H9 (cell line): ENCODE data around the gene GON7. TPM values are rescaled to one million over a fixed set of nuclear protein-coding genes. Genes with fewer than 3 reads are reported as not detected.

Experiments used
- DNase-seq: peaks from one replicate; pipeline ENCODE4 v3.0.0-alpha.2; 2017
- H2AFZ ChIP-seq: one replicate; pipeline ENCODE4 v1.6.1; 2013; ENCODE audit warnings: mild to moderate bottlenecking, low read length, control low read depth, moderate library complexity
- H2AK5ac ChIP-seq: 2 replicates; pipeline ENCODE4 v1.6.1; 2013; ENCODE audit warnings: low read length, control low read depth, mixed read lengths; ENCODE audit not compliant: insufficient read length
- H2BK120ac ChIP-seq: one replicate; pipeline ENCODE4 v1.6.1; 2013; ENCODE audit warnings: low read depth, mild to moderate bottlenecking, low read length, control low read depth, inconsistent platforms; ENCODE audit not compliant: poor library complexity, severe bottlenecking
- H2BK12ac ChIP-seq: 2 replicates; pipeline ENCODE4 v1.6.1; 2013; ENCODE audit warnings: low read length, control low read depth, mixed read lengths, low read depth; ENCODE audit not compliant: insufficient read length
- H2BK15ac ChIP-seq: 2 replicates; pipeline ENCODE4 v1.6.1; 2013; ENCODE audit warnings: low read depth, low read length, control low read depth
- H2BK20ac ChIP-seq: one replicate; pipeline ENCODE4 v1.6.1; 2013; ENCODE audit warnings: low read depth, mild to moderate bottlenecking, low read length, control low read depth, inconsistent platforms; ENCODE audit not compliant: poor library complexity, severe bottlenecking
- H2BK5ac ChIP-seq: 2 replicates; pipeline ENCODE4 v1.6.1; 2013; ENCODE audit warnings: low read length, control low read depth, mixed read lengths; ENCODE audit not compliant: insufficient read length
- H3K14ac ChIP-seq: 2 replicates; pipeline ENCODE4 v1.6.1; 2013; ENCODE audit warnings: low read length, control low read depth; ENCODE audit not compliant: insufficient read depth
- H3K18ac ChIP-seq: 2 replicates; pipeline ENCODE4 v1.6.1; 2013; ENCODE audit warnings: low read depth, mild to moderate bottlenecking, mixed read lengths, low read length, control low read depth; ENCODE audit not compliant: insufficient read length
- H3K23ac ChIP-seq: 2 replicates; pipeline ENCODE4 v1.6.1; 2013; ENCODE audit warnings: low read length, control low read depth, mixed read lengths, low read depth; ENCODE audit not compliant: insufficient read length
- H3K23me2 ChIP-seq: 2 replicates; pipeline ENCODE4 v1.6.1; 2013; ENCODE audit warnings: low read depth, mild to moderate bottlenecking, mixed read lengths, low read length, control low read depth; ENCODE audit not compliant: insufficient read length, poor library complexity, severe bottlenecking
- H3K27ac ChIP-seq: 2 replicates; pipeline ENCODE4 v1.5.1; 2013; ENCODE audit warnings: low read length, control low read depth, mixed read lengths, low read depth; ENCODE audit not compliant: insufficient read length
- H3K27me3 ChIP-seq: 2 replicates; pipeline ENCODE4 v1.6.1; 2013; ENCODE audit warnings: low read length, control low read depth, inconsistent platforms; ENCODE audit not compliant: insufficient read depth
- H3K4ac ChIP-seq: 2 replicates; pipeline ENCODE4 v1.6.1; 2013; ENCODE audit warnings: low read depth, mild to moderate bottlenecking, control low read depth, inconsistent platforms, low read length, moderate library complexity
- H3K4me1 ChIP-seq: 2 replicates; pipeline ENCODE4 v1.6.1; 2013; ENCODE audit warnings: low read length, control low read depth, inconsistent platforms; ENCODE audit not compliant: insufficient read depth
- H3K4me2 ChIP-seq: 2 replicates; pipeline ENCODE4 v1.6.1; 2013; ENCODE audit warnings: low read length, control low read depth, mixed read lengths; ENCODE audit not compliant: insufficient read length, insufficient read depth
- H3K56ac ChIP-seq: 2 replicates; pipeline ENCODE4 v1.6.1; 2013; ENCODE audit warnings: low read depth, mild to moderate bottlenecking, mixed read lengths, low read length, control low read depth; ENCODE audit not compliant: insufficient read length
- H3K79me1 ChIP-seq: 2 replicates; pipeline ENCODE4 v1.6.1; 2013; ENCODE audit warnings: low read depth, mild to moderate bottlenecking, moderate library complexity, low read length, control low read depth, inconsistent platforms; ENCODE audit not compliant: insufficient read depth, poor library complexity, severe bottlenecking
- H3K79me2 ChIP-seq: 2 replicates; pipeline ENCODE4 v1.6.1; 2013; ENCODE audit warnings: low read length, control low read depth, inconsistent platforms; ENCODE audit not compliant: insufficient read depth
- H3K9ac ChIP-seq: 2 replicates; pipeline ENCODE4 v1.6.1; 2013; ENCODE audit warnings: low read length, control low read depth, mixed read lengths; ENCODE audit not compliant: insufficient read length; ENCODE audit errors: extremely low read depth
- H3K9me3 ChIP-seq: one replicate; pipeline ENCODE4 v1.6.1; 2013; ENCODE audit warnings: low read depth, low read length, inconsistent platforms; ENCODE audit not compliant: control insufficient read depth
- H3T11ph ChIP-seq: one replicate; pipeline ENCODE4 v1.6.1; 2013; ENCODE audit warnings: mild to moderate bottlenecking, low read length, control low read depth, inconsistent platforms
- H4K20me1 ChIP-seq: one replicate; pipeline ENCODE4 v1.6.1; 2013; ENCODE audit not compliant: control insufficient read depth, insufficient read length, insufficient read depth
- H4K5ac ChIP-seq: 2 replicates; pipeline ENCODE4 v1.6.1; 2013; ENCODE audit warnings: low read depth, mild to moderate bottlenecking, mixed read lengths, low read length, control low read depth; ENCODE audit not compliant: insufficient read length
- H4K8ac ChIP-seq: replicated peaks from 2 replicates; pipeline ENCODE4 v1.6.1; 2013; ENCODE audit warnings: low read length, control low read depth, mixed read lengths, low read depth; ENCODE audit not compliant: insufficient read length
- H4K91ac ChIP-seq: 2 replicates; pipeline ENCODE4 v1.6.1; 2013; ENCODE audit warnings: low read depth, mild to moderate bottlenecking, moderate library complexity, mixed read lengths, low read length, control low read depth; ENCODE audit not compliant: insufficient read length
- H3K27ac Mint-ChIP-seq, 3 experiments: 2 replicates in 2 of 3; 3 replicates in 1 of 3; pipeline ENCODE4 v1.8.0; 2020 to 2021; ENCODE audit warnings: mixed read lengths in 3 of 3, mild to moderate bottlenecking in 1 of 3, moderate library complexity in 1 of 3
- H3K27me3 Mint-ChIP-seq: 2 replicates; pipeline ENCODE4 v1.8.0; 2021; ENCODE audit warnings: low read depth, mild to moderate bottlenecking, moderate library complexity, mixed read lengths
- H3K36me3 Mint-ChIP-seq, 3 experiments: 2 replicates in 2 of 3; 3 replicates in 1 of 3; pipeline ENCODE4 v1.8.0; 2020 to 2021; ENCODE audit warnings: low read depth in 3 of 3, mixed read lengths in 3 of 3; ENCODE audit not compliant: insufficient read depth in 1 of 3
- H3K4me1 Mint-ChIP-seq, 2 experiments: 2 replicates each; pipeline ENCODE4 v1.8.0; 2020; ENCODE audit warnings: mixed read lengths in 2 of 2
- H3K4me3 Mint-ChIP-seq, 2 experiments: 2 replicates in 1 of 2; 3 replicates in 1 of 2; pipeline ENCODE4 v1.8.0; 2020 to 2021; ENCODE audit warnings: mild to moderate bottlenecking in 2 of 2, mixed read lengths in 2 of 2, moderate library complexity in 1 of 2
- H3K9me3 Mint-ChIP-seq, 2 experiments: 2 replicates in 1 of 2; 3 replicates in 1 of 2; pipeline ENCODE4 v1.8.0; 2020; ENCODE audit warnings: mild to moderate bottlenecking in 2 of 2, mixed read lengths in 2 of 2, moderate library complexity in 1 of 2
- CTCF ChIP-seq: fragments of 200-600 bp; sonication (generic); conservative IDR thresholded peaks from 3 replicates; pipeline ENCODE4 v1.8.0; 2021; ENCODE audit warnings: antibody characterized with exemption, mild to moderate bottlenecking
- WGBS: extraction: QIAGEN DNeasy Blood & Tissue Kit; methylation state at CpG from one replicate; pipeline ENCODE4 v1.1.7; 2013; ENCODE audit warnings: missing lambda C conversion rate, low lambda C conversion rate, mixed read lengths; ENCODE audit not compliant: insufficient read length; ENCODE audit errors: extremely low coverage; 5-methylcytosine and 5-hydroxymethylcytosine counted together
- total RNA-seq: library from RNA; stranded (reverse); gene quantifications from 2 replicates; pipeline ENCODE4 v1.2.1, GENCODE V29; 2021

Gene GON7
- total RNA-seq, 1 experiment from 2014 or later, result 6.8 TPM

DNA sequence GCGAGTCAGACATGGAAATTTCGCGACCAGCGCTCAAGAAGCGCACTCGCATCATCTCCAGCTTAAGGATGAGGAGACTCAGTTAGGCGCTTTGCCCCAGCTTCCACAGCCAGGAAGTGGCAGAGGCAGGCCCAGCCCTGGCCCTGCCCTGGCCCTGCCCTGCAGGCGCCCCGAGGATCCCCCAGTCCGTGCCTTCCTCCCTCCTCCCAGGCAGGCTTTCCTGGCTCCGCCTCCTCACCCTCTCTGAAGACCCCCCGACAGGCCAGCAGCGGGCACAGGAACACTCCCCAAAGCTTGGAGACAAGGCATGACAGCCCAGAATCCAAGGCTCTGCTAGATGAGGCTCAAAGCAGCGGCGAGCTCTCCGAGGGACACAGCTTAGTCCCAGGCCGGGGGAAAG, 25.3 kb upstream of the GON7 start:
- H3K4ac ChIP-seq, result no peak overlapping the region
- H3K23ac ChIP-seq, result no peak overlapping the region
- Mint-ChIP-seq H3K4me1 (peaks cover 2 to 8% of the 10 kb centered on the region in 2 experiments; a peak in 3 of 4 replicates), H3K27ac (peak overlapping the region in 1 of 3 experiments; percentile 91; a peak in 2 of 7 replicates), H3K36me3 (peaks cover 8 to 21% (median 15%) of the 10 kb centered on the region in 3 experiments; a peak in 6 of 7 replicates), H3K9me3 (no peaks in the 10 kb centered on the region), H3K4me3 (no peak overlapping the region), H3K27me3 (no peaks in the 10 kb centered on the region)
- no peak overlapping the region for H2BK15ac ChIP-seq
- H3K23me2 ChIP-seq, result no peaks in the 10 kb centered on the region
- H3K14ac ChIP-seq, result no peak overlapping the region
- no peak for DNase-seq
- H2BK12ac ChIP-seq, result no peak overlapping the region
- no peak overlapping the region for H3K4me2 ChIP-seq
- no peak for TF ChIP-seq CTCF
- no peaks in the 10 kb centered on the region for H3K4me1 ChIP-seq
- H3K56ac ChIP-seq, result no peak overlapping the region
- H2BK5ac ChIP-seq, result no peak overlapping the region
- H4K91ac ChIP-seq, result no peak overlapping the region
- no peak overlapping the region for H2AK5ac ChIP-seq
- no peak overlapping the region for H4K5ac ChIP-seq
- no peak overlapping the region for H3K9ac ChIP-seq
- no CpG with 5 or more reads among the region's 17 CpGs for WGBS
- no peaks in the 10 kb centered on the region for H3K79me1 ChIP-seq
- H2AFZ ChIP-seq, result no peak overlapping the region
- H4K20me1 ChIP-seq, result no peaks in the 10 kb centered on the region
- H3K27me3 ChIP-seq, result no peaks in the 10 kb centered on the region
- H2BK120ac ChIP-seq, result no peak overlapping the region
- no peak overlapping the region for H3K27ac ChIP-seq
- no peaks in the 10 kb centered on the region for H3K79me2 ChIP-seq
- no peak overlapping the region for H4K8ac ChIP-seq
- H3K9me3 ChIP-seq, result no peaks in the 10 kb centered on the region
- no peak overlapping the region for H3T11ph ChIP-seq
- no peak overlapping the region for H3K18ac ChIP-seq
- H2BK20ac ChIP-seq, result no peak overlapping the region
